ENCODE results near the gene NRIP1.

NRIP1 gene

GRCh38 chr21:14998336-14998735 lies 66.5 kb downstream of the NRIP1 start:
- Histone ChIP-seq H3K27me3 (ENCODE audit: insufficient read depth, low read depth, severe bottlenecking) (no peaks in the 10 kb centered on the region), H3K27ac (no peak overlapping the region), H3K9me3 (ENCODE audit: severe bottlenecking) (no peaks in the 10 kb centered on the region), H3K36me3 (no peaks in the 10 kb centered on the region; the same call in 1 of the 2 replicates), H3K4me3 (ENCODE audit: low read depth, low read length) (no peak overlapping the region)
- DNase-seq, result no peak
- no peak for TF ChIP-seq CTCF (IDR thresholded peaks at IDR 0.05; ENCODE audit: low read depth, low read length)

GRCh38 chr21:14995695-14996490 lies 68.9 kb downstream of the NRIP1 start:
- no peak for DNase-seq
- Histone ChIP-seq H3K9me3 (ENCODE audit: severe bottlenecking) (no peaks in the 10 kb centered on the region), H3K27me3 (ENCODE audit: insufficient read depth, low read depth, severe bottlenecking) (no peaks in the 10 kb centered on the region), H3K36me3 (no peaks in the 10 kb centered on the region; the same call in 1 of the 2 replicates), H3K27ac (no peak overlapping the region), H3K4me3 (ENCODE audit: low read depth, low read length) (no peak overlapping the region)
- TF ChIP-seq CTCF (IDR thresholded peaks at IDR 0.05; ENCODE audit: low read depth, low read length), result no peak

- Histone ChIP-seq H3K4me3 (ENCODE audit: low read depth, low read length) (no peak overlapping the region), H3K9me3 (ENCODE audit: severe bottlenecking) (no peaks in the 10 kb centered on the region), H3K27me3 (ENCODE audit: insufficient read depth, low read depth, severe bottlenecking) (no peaks in the 10 kb centered on the region), H3K36me3 (no peaks in the 10 kb centered on the region; the same call in none of the 2 replicates), H3K27ac (no peak overlapping the region)
- TF ChIP-seq CTCF (IDR thresholded peaks at IDR 0.05; ENCODE audit: low read depth, low read length), result no peak
- no peak for DNase-seq
Measured at GRCh38 chr21:14995226-14995625, 69.6 kb downstream of the NRIP1 start.

- Histone ChIP-seq H3K27me3 (ENCODE audit: insufficient read depth, low read depth, severe bottlenecking) (no peaks in the 10 kb centered on the region), H3K36me3 (no peaks in the 10 kb centered on the region; the same call in none of the 2 replicates), H3K27ac (no peak overlapping the region), H3K4me3 (ENCODE audit: low read depth, low read length) (no peak overlapping the region), H3K9me3 (ENCODE audit: severe bottlenecking) (no peaks in the 10 kb centered on the region)
- no peak for TF ChIP-seq CTCF (IDR thresholded peaks at IDR 0.05; ENCODE audit: low read depth, low read length)
- DNase-seq, result no peak
Measured at GRCh38 chr21:14993115-14993514, 71.7 kb downstream of the NRIP1 start.

- Histone ChIP-seq H3K9me3 (ENCODE audit: severe bottlenecking) (no peaks in the 10 kb centered on the region), H3K27ac (no peak overlapping the region), H3K27me3 (ENCODE audit: insufficient read depth, low read depth, severe bottlenecking) (no peaks in the 10 kb centered on the region), H3K36me3 (no peaks in the 10 kb centered on the region; the same call in none of the 2 replicates), H3K4me3 (ENCODE audit: low read depth, low read length) (no peak overlapping the region)
- no peak for TF ChIP-seq CTCF (IDR thresholded peaks at IDR 0.05; ENCODE audit: low read depth, low read length)
- DNase-seq, result no peak
Measured at GRCh38 chr21:14991957-14992356, 72.8 kb downstream of the NRIP1 start.

All from WERI-Rb-1 (cell line).